HG03139 (cell line): ENCODE measurements around the gene TMCC3.
"Not testable (repeated sequence)": the region's sequence is repeated elsewhere in the genome, so short reads cannot be mapped to it uniquely, and the experiment has no call there.

ENCODE experiments used
- ATAC-seq: cut with Tn5 transposase; IDR thresholded peaks from one replicate; pipeline ENCODE4 v1.9.1; 2021; ENCODE audit not compliant: unreplicated experiment

TMCC3 gene

GRCh38 chr12:94650143-94651056 lies at the start of gene TMCC3:
TMCC3 (minus strand) TSS chr12:94650557; CDS start chr12:94650430, 127 bp downstream.
- ATAC-seq = peak; percentile 64

- no peak for ATAC-seq
These were observed 49.4 kb upstream of the TMCC3 start for GRCh38 chr12:94699801-94700200.

- no peak for ATAC-seq
These were observed 48.2 kb upstream of the TMCC3 start for GRCh38 chr12:94698578-94698977.

GRCh38 chr12:94697631-94698030 lies 47.3 kb upstream of the TMCC3 start:
- ATAC-seq = no peak

GRCh38 chr12:94694732-94695131 lies 44.4 kb upstream of the TMCC3 start:
- no peak for ATAC-seq

GRCh38 chr12:94692826-94693225 lies 42.5 kb upstream of the TMCC3 start:
- ATAC-seq = not testable (repeated sequence)

- ATAC-seq = no peak
These were observed 39.9 kb upstream of the TMCC3 start for GRCh38 chr12:94690198-94690771.

- ATAC-seq = no peak
These were observed 39.3 kb upstream of the TMCC3 start for GRCh38 chr12:94689646-94690036.

GRCh38 chr12:94689002-94689645 lies 38.8 kb upstream of the TMCC3 start:
- ATAC-seq = no peak

- ATAC-seq = no peak
These were observed 37.5 kb upstream of the TMCC3 start for GRCh38 chr12:94687891-94688290.

GRCh38 chr12:94686834-94687628 lies 36.7 kb upstream of the TMCC3 start:
- no peak for ATAC-seq

GRCh38 chr12:94684416-94685142 lies 34.2 kb upstream of the TMCC3 start:
- ATAC-seq = no peak

- no peak for ATAC-seq
These were observed 29.3 kb upstream of the TMCC3 start for GRCh38 chr12:94679554-94680195.

- no peak for ATAC-seq
These were observed 28.5 kb upstream of the TMCC3 start for GRCh38 chr12:94678849-94679248.

- no peak for ATAC-seq
These were observed 28.0 kb upstream of the TMCC3 start for GRCh38 chr12:94678379-94678778.

- ATAC-seq = no peak
These were observed 27.4 kb upstream of the TMCC3 start for GRCh38 chr12:94677778-94678177.

- ATAC-seq = no peak
These were observed 26.6 kb upstream of the TMCC3 start for GRCh38 chr12:94676922-94677321.

- peak; percentile 74 for ATAC-seq
These were observed 25.8 kb upstream of the TMCC3 start for GRCh38 chr12:94676031-94676641.

GRCh38 chr12:94674835-94675234 lies 24.5 kb upstream of the TMCC3 start:
- ATAC-seq = no peak
